Measurements from ENCODE around the gene ERBB2.

Gene ERBB2

GRCh38 chr17:39666231-39666600 lies 33.6 kb upstream of the ERBB2 start:
- no peak for DNase-seq

- DNase-seq = no peak
Observed at GRCh38 chr17:39666601-39667261, 33.1 kb upstream of the ERBB2 start.

GRCh38 chr17:39667262-39667944 lies 32.5 kb upstream of the ERBB2 start:
- no peak for DNase-seq

- no peak for DNase-seq
Observed at GRCh38 chr17:39667945-39668924, 31.6 kb upstream of the ERBB2 start, which contains the start of gene PNMT. PNMT (plus strand) TSS chr17:39668453; CDS start chr17:39668476, 23 bp downstream.

- DNase-seq = no peak
Observed at GRCh38 chr17:39669897-39670735, 29.7 kb upstream of the ERBB2 start.

GRCh38 chr17:39670746-39671145 lies 29.1 kb upstream of the ERBB2 start:
- DNase-seq = no peak

GRCh38 chr17:39671651-39672521 lies 28.0 kb upstream of the ERBB2 start:
- DNase-seq = no peak

- no peak for DNase-seq
Observed at GRCh38 chr17:39672522-39673334, 27.1 kb upstream of the ERBB2 start.

GRCh38 chr17:39673335-39674081 lies 26.4 kb upstream of the ERBB2 start:
- DNase-seq = no peak

GRCh38 chr17:39674179-39674578 lies 25.7 kb upstream of the ERBB2 start:
- no peak for DNase-seq

GRCh38 chr17:39674702-39675389 lies 25.0 kb upstream of the ERBB2 start:
- no peak for DNase-seq

GRCh38 chr17:39675390-39676082 lies 24.3 kb upstream of the ERBB2 start:
- DNase-seq = no peak

GRCh38 chr17:39676198-39676819 lies 23.6 kb upstream of the ERBB2 start:
- no peak for DNase-seq

- no peak for DNase-seq
Observed at GRCh38 chr17:39677072-39677471, 22.8 kb upstream of the ERBB2 start.

GRCh38 chr17:39677542-39678339 lies 22.1 kb upstream of the ERBB2 start:
- no peak for DNase-seq

- DNase-seq = no peak
Observed at GRCh38 chr17:39678340-39679116, 21.3 kb upstream of the ERBB2 start.

Data from GOT3 (cell line).